Motor neuron (in vitro differentiated cells): ENCODE measurements around the gene LBX1. TPM values are rescaled to one million over a fixed set of nuclear protein-coding genes. Genes with fewer than 3 reads are reported as not detected.

ENCODE experiments used
- ATAC-seq, 8 experiments: fragments of 200-7000 bp; cut with Tn5 transposase; replicated peaks in 6 of 8; 2 replicates each; pipeline ENCODE4 v1.8.0; 2021; ENCODE audit warnings: mild to moderate bottlenecking in 8 of 8, moderate library complexity in 8 of 8
- H3K27ac ChIP-seq, 2 donors: fragments of 250-450 bp; sonication (Bioruptor Pico); 2 replicates each; pipeline ENCODE4 v1.9.0; 2021; ENCODE audit warnings: antibody characterized with exemption in 2 of 2, mild to moderate bottlenecking in 2 of 2, moderate library complexity in 1 of 2
- H3K4me1 ChIP-seq, 2 donors: fragments of 250-450 bp; sonication (Bioruptor Pico); replicated peaks in 1 of 2; 2 replicates each; pipeline ENCODE4 v1.6.1; 2021; ENCODE audit warnings: antibody characterized with exemption in 2 of 2, mild to moderate bottlenecking in 2 of 2, moderate library complexity in 1 of 2
- H3K4me3 ChIP-seq, 5 donors: fragments of 250-450 bp; sonication (Bioruptor Pico); 2 replicates each; pipeline ENCODE4 v1.9.0; 2021; ENCODE audit warnings: antibody characterized with exemption in 5 of 5, mild to moderate bottlenecking in 5 of 5, moderate library complexity in 4 of 5
- WGBS, 10 experiments: fragments of 450-650 bp; shearing (Covaris generic); methylation state at CpG; one replicate each; pipeline ENCODE4 v1.0.0; 2022; 5-methylcytosine and 5-hydroxymethylcytosine counted together
- in situ Hi-C, 9 experiments: fragments of 400-800 bp; cut with MboI; loops; one replicate each; pipeline ENCODE4 v1.15.0; 2021; ENCODE audit warnings: low sequenced_read_pairs in 9 of 9, low pct_unique_long_range_greater_than_20kb in 2 of 9; ENCODE audit not compliant: unreplicated experiment in 9 of 9
- total RNA-seq, 8 experiments: library from RNA; unstranded; fragments of 300-600 nt; gene quantifications; 2 replicates each; pipeline versions ENCODE4 v1.2.3 to v1.2.4, GENCODE V29; 2022

Gene LBX1
- total RNA-seq, 8 experiments from 2014 or later = 0.29 to 58.6 (median 1.8) TPM

- Histone ChIP-seq H3K27ac (no peak overlapping the region), H3K4me1 (peaks cover 5 to 9% of the 10 kb centered on the region in 2 donors), H3K4me3 (no peak overlapping the region)
- WGBS, 10 experiments = 0 to 30% (median 0%) methylated on average over 1 to 2 of the region's 9 CpGs; no CpG with 5 or more reads in 5 of the 10 experiments
- in situ Hi-C loops = loop anchor here in 8 of 9 experiments (25.0 kb wide), 4 partner anchors 215 to 790 kb away; partner anchors contain the start of genes FGF8 (in 3 of the 8) and NPM3 (in 3 of the 8)
- ATAC-seq = peak in 2 of 8 experiments; percentile 0 to 3
Measured at GRCh38 chr10:101221963-101222531, 7.2 kb downstream of the LBX1 start.

GRCh38 chr10:101221549-101221948 is 7.7 kb downstream of the LBX1 start:
- H3K27ac ChIP-seq = no peak overlapping the region
- ATAC-seq = peak in 2 of 8 experiments; percentile 35 to 42
- WGBS, 10 experiments = 0 to 60% (median 36%) methylated on average over 1 to 4 of the region's 5 CpGs; no CpG with 5 or more reads in 4 of the 10 experiments
- H3K4me1 ChIP-seq = peaks cover 10 to 14% of the 10 kb centered on the region in 2 donors
- no peak overlapping the region for H3K4me3 ChIP-seq
- in situ Hi-C loops = loop anchor here in 8 of 9 experiments (25.0 kb wide), 4 partner anchors 216 to 791 kb away; partner anchors contain the start of genes FGF8 (in 3 of the 8) and NPM3 (in 3 of the 8)

- ATAC-seq = peak in 3 of 8 experiments; percentile 21 to 42 (median 27)
- H3K4me1 ChIP-seq = peaks cover 8 to 12% of the 10 kb centered on the region in 2 donors
- H3K4me3 ChIP-seq = no peak overlapping the region
- H3K27ac ChIP-seq = no peak overlapping the region
- in situ Hi-C loops = loop anchor here (5.0 to 25.0 kb wide), 7 partner anchors 75 to 792 kb away; partner anchors contain the start of genes FGF8 (in 3 of the 9) and NPM3 (in 3 of the 9)
- WGBS, 10 experiments = 8 to 60% (median 22%) methylated on average over 1 to 2 of the region's 3 CpGs; no CpG with 5 or more reads in 3 of the 10 experiments
Measured at GRCh38 chr10:101219946-101220451, 9.3 kb downstream of the LBX1 start.

DNA sequence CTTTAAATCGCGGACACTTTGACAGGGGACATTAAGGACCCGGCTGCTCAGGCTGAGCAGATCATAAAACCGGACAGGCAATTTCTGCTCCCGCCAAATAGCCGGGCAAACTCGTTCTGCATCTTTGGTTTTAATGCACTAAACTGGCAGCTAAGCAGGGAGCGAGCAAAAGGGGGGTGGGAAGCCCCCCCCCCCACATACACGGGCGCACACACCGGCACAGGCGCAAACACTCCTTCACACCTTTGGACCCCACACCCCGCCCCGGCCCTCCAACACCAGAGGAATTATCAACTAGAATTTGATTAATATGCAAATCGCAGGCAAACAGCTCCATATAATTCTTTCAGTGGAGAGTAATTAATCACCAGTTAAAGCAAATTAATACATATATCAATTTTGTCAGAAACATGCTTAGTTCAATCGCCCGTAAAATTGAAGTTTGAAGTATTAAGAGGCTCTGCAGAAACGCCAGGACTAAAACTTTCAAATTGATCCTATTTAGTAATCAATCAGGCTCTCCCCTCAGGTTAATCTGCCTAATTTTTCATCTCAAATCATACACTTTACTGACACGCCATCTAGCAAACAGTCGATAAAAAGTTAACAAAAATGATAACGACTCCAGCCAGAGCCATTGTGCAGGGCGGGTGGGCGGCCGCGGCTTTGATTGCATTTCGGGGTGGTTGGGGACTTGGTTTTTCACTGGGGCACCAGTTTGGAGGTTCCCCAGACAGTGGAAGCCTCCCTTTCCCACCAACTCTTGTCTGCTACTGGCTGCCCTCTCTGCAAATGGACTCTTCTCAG is 9.9 kb downstream of the LBX1 start:
- no peak overlapping the region for H3K4me3 ChIP-seq
- 0 to 82% (median 42%) methylated on average over 2 to 12 of the region's 26 CpGs for WGBS, 10 experiments
- in situ Hi-C loops = loop anchor here (5.0 to 25.0 kb wide), 7 partner anchors 75 to 793 kb away; partner anchors contain the start of genes FGF8 (in 3 of the 9) and NPM3 (in 3 of the 9)
- H3K27ac ChIP-seq = no peak overlapping the region
- no peak for ATAC-seq
- H3K4me1 ChIP-seq = peaks cover 9 to 10% of the 10 kb centered on the region in 2 donors

DNA sequence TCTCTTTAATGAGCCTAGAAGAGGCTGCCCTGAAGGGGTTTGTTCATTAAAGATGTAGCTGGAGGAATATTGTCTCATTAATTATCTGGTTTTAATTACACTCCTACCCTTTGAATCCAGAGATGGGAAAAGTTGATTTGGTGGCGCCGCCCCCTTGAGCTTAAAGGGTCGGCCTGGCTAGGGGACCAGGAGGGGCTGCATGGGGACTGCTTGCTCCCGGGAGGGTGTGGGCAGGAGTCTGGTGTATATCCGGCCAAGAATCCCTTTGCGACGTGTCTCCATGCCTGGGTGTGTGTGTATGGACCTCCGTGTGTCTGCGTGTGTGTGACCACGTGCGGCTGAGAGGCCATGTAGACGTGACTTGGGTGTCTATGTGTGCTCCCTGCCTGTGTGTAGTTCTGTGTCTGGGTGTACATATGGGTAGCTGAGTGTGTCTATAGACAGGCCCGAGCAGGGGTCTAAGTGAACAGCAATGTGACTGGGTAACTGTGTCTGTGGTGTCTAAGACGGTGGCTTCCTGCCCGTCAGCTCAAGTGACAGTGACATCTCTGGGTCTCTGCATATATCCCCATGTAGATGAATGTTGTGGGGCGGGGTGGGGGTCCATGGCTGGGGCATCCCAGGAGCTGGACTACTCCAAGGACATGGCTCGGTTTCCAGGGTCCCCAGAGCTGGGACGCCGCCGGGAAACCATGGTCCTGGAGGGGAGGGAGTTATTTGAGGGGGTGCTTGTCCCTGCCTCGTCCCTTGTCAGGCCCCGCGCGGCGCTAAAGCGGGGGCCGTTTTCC is 10.7 kb downstream of the LBX1 start:
- no peak for ATAC-seq
- WGBS, 10 experiments = 29 to 100% (median 36%) methylated on average over 1 to 9 of the region's 27 CpGs; no CpG with 5 or more reads in 6 of the 10 experiments
- Histone ChIP-seq H3K27ac (no peak overlapping the region), H3K4me1 (peaks cover 9 to 10% of the 10 kb centered on the region in 2 donors), H3K4me3 (no peak overlapping the region)
- in situ Hi-C loops = loop anchor here (5.0 to 25.0 kb wide), 7 partner anchors 76 to 794 kb away; partner anchors contain the start of genes FGF8 (in 3 of the 9) and NPM3 (in 3 of the 9)

DNA sequence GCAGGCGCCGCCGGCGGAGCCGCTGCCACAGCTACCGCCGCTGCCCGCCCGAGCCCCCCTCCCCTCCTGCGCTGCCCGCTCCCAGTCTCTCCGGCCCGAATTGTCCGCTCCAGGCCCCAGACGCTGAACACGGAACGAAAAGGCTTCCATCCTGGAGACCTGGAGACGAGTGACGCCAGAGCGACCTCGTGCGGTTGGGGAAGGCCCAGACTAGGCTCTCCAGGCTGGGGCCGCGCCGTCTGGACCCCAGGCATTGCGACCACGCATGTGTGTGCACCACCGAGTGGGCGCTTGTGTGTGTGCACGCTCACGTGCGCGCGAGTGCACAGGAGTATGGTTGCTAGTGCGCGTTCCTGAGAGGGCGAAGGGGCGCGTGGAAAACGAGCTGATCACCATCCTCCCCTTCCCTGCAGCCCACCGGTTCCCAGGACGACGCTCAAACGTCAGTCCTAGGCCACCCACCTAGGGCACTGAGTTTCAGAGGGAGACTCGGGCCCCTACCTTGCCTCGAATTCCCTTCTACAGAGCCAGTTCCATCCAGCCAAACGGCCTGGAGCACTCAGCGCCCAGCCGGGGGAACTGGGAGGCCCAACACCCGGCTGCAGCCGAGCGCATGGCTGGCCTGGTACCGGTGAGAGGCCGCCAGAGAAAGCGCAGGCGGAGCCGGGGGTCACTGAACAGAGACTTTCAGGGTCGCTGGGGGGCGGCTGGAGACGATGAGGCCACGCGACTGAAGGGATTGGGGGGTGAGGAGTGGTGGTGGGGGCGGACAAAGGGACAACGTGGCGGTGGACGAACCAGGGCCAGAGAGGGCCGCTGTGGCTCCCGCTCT is 11.6 kb downstream of the LBX1 start:
- WGBS, 10 experiments = 0 to 10% methylated on average over 4 to 12 of the region's 68 CpGs; no CpG with 5 or more reads in 8 of the 10 experiments
- Histone ChIP-seq H3K27ac (no peak overlapping the region), H3K4me3 (no peak overlapping the region), H3K4me1 (peaks cover 9 to 10% of the 10 kb centered on the region in 2 donors)
- in situ Hi-C loops = loop anchor here (5.0 to 25.0 kb wide), 7 partner anchors 77 to 795 kb away; partner anchors contain the start of genes FGF8 (in 3 of the 9) and NPM3 (in 3 of the 9)
- peak; percentile 6 to 76 (median 68) for ATAC-seq

GRCh38 chr10:101217044-101217425 is 12.2 kb downstream of the LBX1 start:
- WGBS, 10 experiments = 0 to 29% (median 3%) methylated on average over 1 to 19 of the region's 21 CpGs; no CpG with 5 or more reads in 1 of the 10 experiments
- Histone ChIP-seq H3K27ac (no peak overlapping the region), H3K4me3 (no peak overlapping the region), H3K4me1 (peaks cover 9 to 10% of the 10 kb centered on the region in 2 donors)
- in situ Hi-C loops = loop anchor here (5.0 to 25.0 kb wide), 7 partner anchors 78 to 795 kb away; partner anchors contain the start of genes FGF8 (in 3 of the 9) and NPM3 (in 3 of the 9)
- ATAC-seq = peak in 1 of 8 experiments; percentile 0

- H3K27ac ChIP-seq = no peak overlapping the region
- no peak for ATAC-seq
- in situ Hi-C loops = loop anchor here (5.0 to 25.0 kb wide), 7 partner anchors 78 to 796 kb away; partner anchors contain the start of genes FGF8 (in 3 of the 9) and NPM3 (in 3 of the 9)
- H3K4me1 ChIP-seq = peaks cover 9 to 10% of the 10 kb centered on the region in 2 donors
- 0 to 23% (median 7%) methylated on average over 1 to 17 of the region's 52 CpGs; no CpG with 5 or more reads in 3 of the 10 experiments for WGBS, 10 experiments
- no peak overlapping the region for H3K4me3 ChIP-seq
Measured at GRCh38 chr10:101216207-101217043, 12.8 kb downstream of the LBX1 start.

DNA sequence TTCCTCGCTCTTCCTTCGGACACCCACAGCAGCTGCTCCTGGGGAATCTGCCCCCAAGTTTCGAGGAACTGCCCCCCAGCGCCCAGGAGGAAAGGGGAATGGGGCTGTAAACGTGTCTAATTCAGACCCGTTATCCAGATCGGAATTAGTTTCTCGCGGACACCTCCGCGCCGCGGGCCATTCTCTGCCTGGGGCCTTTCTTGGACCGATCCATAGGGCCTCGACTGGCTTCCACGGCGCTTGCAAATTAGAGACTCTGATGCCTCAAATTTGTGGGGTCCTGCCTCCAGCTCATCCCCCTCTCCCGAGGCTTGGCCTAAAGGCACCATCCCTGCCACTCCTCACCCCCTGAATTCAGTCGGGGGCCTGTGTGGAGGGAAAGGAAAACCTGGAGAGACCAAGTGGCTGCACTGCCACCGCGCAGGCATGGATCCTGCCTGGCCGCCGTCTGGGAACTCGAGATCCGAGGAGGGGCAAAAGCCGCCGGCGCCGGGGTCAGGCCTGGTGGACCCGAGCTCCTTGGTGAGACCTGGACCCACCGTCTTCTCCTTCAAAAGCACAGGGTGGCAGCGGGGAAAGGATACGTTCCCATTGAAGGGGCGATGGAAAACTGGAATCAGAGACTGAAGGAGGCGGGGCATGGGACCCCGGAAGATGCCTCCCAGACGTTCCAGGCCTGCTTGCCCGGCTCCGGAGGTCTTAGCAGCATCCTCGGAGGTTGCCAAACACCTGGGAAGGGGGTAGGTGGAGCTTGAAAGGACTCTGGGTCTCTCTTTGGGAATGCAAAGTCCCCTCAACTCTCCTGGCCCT is 13.7 kb downstream of the LBX1 start:
- ATAC-seq = no peak
- in situ Hi-C loops = loop anchor here (5.0 to 25.0 kb wide), 7 partner anchors 79 to 797 kb away; partner anchors contain the start of genes FGF8 (in 3 of the 9) and NPM3 (in 3 of the 9)
- Histone ChIP-seq H3K4me1 (peaks cover 9 to 10% of the 10 kb centered on the region in 2 donors), H3K27ac (no peak overlapping the region), H3K4me3 (no peak overlapping the region)
- WGBS, 10 experiments = 10 to 100% (median 32%) methylated on average over 1 to 14 of the region's 40 CpGs; no CpG with 5 or more reads in 2 of the 10 experiments
